Suprapubic skin (tissue), 4 donors: ENCODE data around the gene NAALADL2. TPM values are rescaled to one million over a fixed set of nuclear protein-coding genes. Genes with fewer than 3 reads are reported as not detected.
"Not testable (repeated sequence)": the region's sequence is repeated elsewhere in the genome, so short reads cannot be mapped to it uniquely, and the experiment has no call there.

ENCODE experiments used
- DNase-seq, 2 donors: peaks; one replicate each; pipeline ENCODE4 v3.0.0-alpha.2; 2019; ENCODE audit warnings: low spot score in 2 of 2
- H3K27ac ChIP-seq: fragments of 200-600 bp; sonication (generic); one replicate; pipeline ENCODE4 v1.5.1; 2019
- H3K27me3 ChIP-seq: fragments of 200-600 bp; sonication (generic); one replicate; pipeline ENCODE4 v1.5.1; 2019
- H3K36me3 ChIP-seq: fragments of 200-600 bp; sonication (generic); one replicate; pipeline ENCODE4 v1.5.1; 2019
- H3K4me1 ChIP-seq: fragments of 200-600 bp; sonication (generic); one replicate; pipeline ENCODE4 v1.5.1; 2019
- H3K4me3 ChIP-seq: fragments of 200-600 bp; sonication (generic); one replicate; pipeline ENCODE4 v1.5.1; 2019; ENCODE audit warnings: mild to moderate bottlenecking
- H3K9me3 ChIP-seq: fragments of 200-600 bp; sonication (generic); one replicate; pipeline ENCODE4 v1.5.1; 2019
- CTCF ChIP-seq, 2 donors: fragments of 200-600 bp in 1 of 2; fragments of 450-650 bp in 1 of 2; sonication (generic) in 1 of 2; IDR thresholded peaks; one replicate each; pipeline ENCODE4 v1.5.1; 2016 to 2019; ENCODE audit warnings: antibody characterized with exemption in 2 of 2, mild to moderate bottlenecking in 1 of 2, moderate library complexity in 1 of 2
- EP300 ChIP-seq: sonication (generic); formaldehyde crosslinking; IDR thresholded peaks from one replicate; pipeline ENCODE4 v1.6.1; 2017; ENCODE audit warnings: antibody characterized with exemption
- POLR2A ChIP-seq, 2 donors: fragments of 450-650 bp; IDR thresholded peaks; one replicate each; pipeline ENCODE4 v1.6.1; 2017; ENCODE audit warnings: antibody characterized with exemption in 2 of 2, mild to moderate bottlenecking in 2 of 2, moderate library complexity in 2 of 2
- POLR2AphosphoS5 ChIP-seq, 3 donors: sonication (generic); formaldehyde crosslinking; IDR thresholded peaks; one replicate each; pipeline ENCODE4 v1.6.1; 2017; ENCODE audit warnings: antibody characterized with exemption in 3 of 3
- WGBS: methylation state at CpG from one replicate; pipeline ENCODE4 v1.1.5; 2018; 5-methylcytosine and 5-hydroxymethylcytosine counted together
- total RNA-seq, 4 donors: library from RNA; depleted of rRNA; stranded (reverse); fragments of >200 nt; gene quantifications; one replicate each; pipeline ENCODE4 v1.1.0, GENCODE V29; 2016

NAALADL2 gene
- total RNA-seq, 4 donors from 2014 or later: 4.0 to 10.5 (median 8.5) TPM

GRCh38 chr3:175777965-175778364 lies 918.8 kb downstream of the NAALADL2 start:
- WGBS: 88% methylated on average over 3 of the region's 3 CpGs
- DNase-seq: no peak
- Histone ChIP-seq H3K27me3 (no peaks in the 10 kb centered on the region), H3K27ac (no peak overlapping the region), H3K4me1 (no peaks in the 10 kb centered on the region), H3K9me3 (no peaks in the 10 kb centered on the region), H3K4me3 (no peak overlapping the region), H3K36me3 (no peaks in the 10 kb centered on the region)
- TF ChIP-seq EP300 (no peak), CTCF (IDR thresholded peaks at IDR 0.05) (no peak), POLR2AphosphoS5 (IDR thresholded peaks at IDR 0.05) (no peak), POLR2A (IDR thresholded peaks at IDR 0.05) (no peak)

GRCh38 chr3:175778994-175779393 lies 919.9 kb downstream of the NAALADL2 start:
- H3K27me3 ChIP-seq: no peaks in the 10 kb centered on the region
- WGBS: 82% methylated on average over 1 of the region's 1 CpG
- no peak for DNase-seq
- no peak overlapping the region for H3K4me3 ChIP-seq
- H3K4me1 ChIP-seq: no peaks in the 10 kb centered on the region
- H3K27ac ChIP-seq: no peak overlapping the region
- H3K36me3 ChIP-seq: no peaks in the 10 kb centered on the region
- no peak for TF ChIP-seq POLR2AphosphoS5 (IDR thresholded peaks at IDR 0.05)
- TF ChIP-seq POLR2A (IDR thresholded peaks at IDR 0.05): no peak
- TF ChIP-seq CTCF (IDR thresholded peaks at IDR 0.05): no peak
- TF ChIP-seq EP300: no peak
- H3K9me3 ChIP-seq: no peaks in the 10 kb centered on the region

GRCh38 chr3:175787109-175787508 lies 928.0 kb downstream of the NAALADL2 start:
- DNase-seq, H3K4me1 ChIP-seq, H3K4me3 ChIP-seq, H3K9me3 ChIP-seq, H3K36me3 ChIP-seq, H3K27me3 ChIP-seq, H3K27ac ChIP-seq: not testable (repeated sequence)
- WGBS: 30% methylated on average over 2 of the region's 16 CpGs

GRCh38 chr3:175792245-175792644 lies 933.1 kb downstream of the NAALADL2 start:
- Histone ChIP-seq H3K4me3 (no peak overlapping the region), H3K36me3 (no peaks in the 10 kb centered on the region), H3K27me3 (no peaks in the 10 kb centered on the region), H3K9me3 (no peaks in the 10 kb centered on the region), H3K27ac (no peak overlapping the region), H3K4me1 (no peaks in the 10 kb centered on the region)
- no peak for DNase-seq
- TF ChIP-seq CTCF (IDR thresholded peaks at IDR 0.05) (no peak), POLR2A (IDR thresholded peaks at IDR 0.05) (no peak)

GRCh38 chr3:175798326-175798725 lies 939.2 kb downstream of the NAALADL2 start:
- Histone ChIP-seq H3K36me3 (no peaks in the 10 kb centered on the region), H3K27me3 (no peaks in the 10 kb centered on the region), H3K9me3 (no peaks in the 10 kb centered on the region), H3K4me3 (no peak overlapping the region), H3K4me1 (no peaks in the 10 kb centered on the region), H3K27ac (no peak overlapping the region)
- DNase-seq: no peak
- TF ChIP-seq CTCF (IDR thresholded peaks at IDR 0.05) (no peak), POLR2AphosphoS5 (IDR thresholded peaks at IDR 0.05) (no peak), EP300 (no peak), POLR2A (IDR thresholded peaks at IDR 0.05) (no peak)

GRCh38 chr3:175805825-175806224 lies 946.7 kb downstream of the NAALADL2 start:
- no peak for DNase-seq
- H3K36me3 ChIP-seq: no peaks in the 10 kb centered on the region
- no peak for TF ChIP-seq CTCF (IDR thresholded peaks at IDR 0.05)
- no peak for TF ChIP-seq POLR2A (IDR thresholded peaks at IDR 0.05)
- no peak for TF ChIP-seq EP300
- TF ChIP-seq POLR2AphosphoS5 (IDR thresholded peaks at IDR 0.05): no peak
- H3K4me1 ChIP-seq: no peaks in the 10 kb centered on the region
- no peak overlapping the region for H3K4me3 ChIP-seq
- no peaks in the 10 kb centered on the region for H3K9me3 ChIP-seq
- no peaks in the 10 kb centered on the region for H3K27me3 ChIP-seq
- 36% methylated on average over 2 of the region's 2 CpGs for WGBS
- H3K27ac ChIP-seq: no peak overlapping the region
